Activated CD8-positive, alpha-beta T cell treated with anti-CD3 and anti-CD28 coated beads for 36 hours (primary cell): ENCODE data around the gene IRF1. TPM values are rescaled to one million over a fixed set of nuclear protein-coding genes. Genes with fewer than 3 reads are reported as not detected.

Experiments used
- ATAC-seq: fragments of 200-7000 bp; cut with Tn5 transposase; one replicate; pipeline ENCODE4 v1.10.0; 2021; ENCODE audit warnings: mild to moderate bottlenecking, moderate library complexity
- CTCF ChIA-PET: fragments of 350-600 bp; sonication (Branson Sonifier 250); formaldehyde crosslinking; loops from one replicate; lab custom pipeline; 2021; ENCODE audit warnings: antibody characterized with exemption; lab: Charles Lee
- POLR2A ChIA-PET: fragments of 350-600 bp; sonication (Branson Sonifier 250); formaldehyde crosslinking; loops from one replicate; lab custom pipeline; 2021; ENCODE audit warnings: antibody characterized with exemption; lab: Charles Lee
- DNase-seq: peaks from one replicate; pipeline ENCODE4 v3.0.0-alpha.2; 2020
- H3K27ac Mint-ChIP-seq: one replicate; pipeline ENCODE4 v1.8.0; 2021; ENCODE audit warnings: mild to moderate bottlenecking, mixed read lengths
- H3K27me3 Mint-ChIP-seq: one replicate; pipeline ENCODE4 v1.8.0; 2021; ENCODE audit warnings: mixed read lengths
- H3K36me3 Mint-ChIP-seq: one replicate; pipeline ENCODE4 v1.8.0; 2021; ENCODE audit warnings: low read depth, mixed read lengths
- H3K4me1 Mint-ChIP-seq: one replicate; pipeline ENCODE4 v1.8.0; 2021; ENCODE audit warnings: low read depth, mixed read lengths
- H3K4me3 Mint-ChIP-seq: one replicate; pipeline ENCODE4 v1.8.0; 2021; ENCODE audit warnings: mild to moderate bottlenecking, moderate library complexity, mixed read lengths
- H3K9me3 Mint-ChIP-seq: one replicate; pipeline ENCODE4 v1.8.0; 2021; ENCODE audit warnings: mixed read lengths
- intact Hi-C: fragments of 100-400 bp; cut with micrococcal nuclease; formaldehyde crosslinking; loops from one replicate; pipeline ENCODE4 v1.10.0; 2022
- total RNA-seq, 2 experiments: library from RNA; stranded (reverse); gene quantifications; one replicate each; pipeline ENCODE4 v1.2.3, GENCODE V29; 2021
- TF ChIP-seq, protein P1 (sequence below): fragments of 200-600 bp; IDR thresholded peaks from one replicate; pipeline ENCODE4 v1.8.0; 2022; ENCODE audit warnings: antibody characterized with exemption, mild to moderate bottlenecking

Gene IRF1
- total RNA-seq, 2 experiments from 2014 or later, result 121 to 128 TPM

- ChIA-PET CTCF (interaction anchor here (0.6 to 5.7 kb wide), 10 partner anchors 8 to 72 kb away, joined by 3 to 24 read pairs (median 5); no protein-coding TSS in a partner anchor), POLR2A (interaction anchor here (0.9 to 8.6 kb wide), 16 partner anchors 8 to 52 kb away, joined by 3 to 298 read pairs (median 6); partner anchors contain the start of gene IRF1)
- Mint-ChIP-seq H3K4me1 (peaks cover 86% of the 10 kb centered on the region), H3K9me3 (no peaks in the 10 kb centered on the region), H3K27me3 (no peaks in the 10 kb centered on the region), H3K27ac (peak overlapping the region; percentile 94), H3K36me3 (peaks cover 36% of the 10 kb centered on the region), H3K4me3 (no peak overlapping the region)
- intact Hi-C loops, result loop anchor here (5.0 kb wide), 1 partner anchor 34 kb away; the partner anchor contains the start of gene IRF1
- TF ChIP-seq, protein P1, sequence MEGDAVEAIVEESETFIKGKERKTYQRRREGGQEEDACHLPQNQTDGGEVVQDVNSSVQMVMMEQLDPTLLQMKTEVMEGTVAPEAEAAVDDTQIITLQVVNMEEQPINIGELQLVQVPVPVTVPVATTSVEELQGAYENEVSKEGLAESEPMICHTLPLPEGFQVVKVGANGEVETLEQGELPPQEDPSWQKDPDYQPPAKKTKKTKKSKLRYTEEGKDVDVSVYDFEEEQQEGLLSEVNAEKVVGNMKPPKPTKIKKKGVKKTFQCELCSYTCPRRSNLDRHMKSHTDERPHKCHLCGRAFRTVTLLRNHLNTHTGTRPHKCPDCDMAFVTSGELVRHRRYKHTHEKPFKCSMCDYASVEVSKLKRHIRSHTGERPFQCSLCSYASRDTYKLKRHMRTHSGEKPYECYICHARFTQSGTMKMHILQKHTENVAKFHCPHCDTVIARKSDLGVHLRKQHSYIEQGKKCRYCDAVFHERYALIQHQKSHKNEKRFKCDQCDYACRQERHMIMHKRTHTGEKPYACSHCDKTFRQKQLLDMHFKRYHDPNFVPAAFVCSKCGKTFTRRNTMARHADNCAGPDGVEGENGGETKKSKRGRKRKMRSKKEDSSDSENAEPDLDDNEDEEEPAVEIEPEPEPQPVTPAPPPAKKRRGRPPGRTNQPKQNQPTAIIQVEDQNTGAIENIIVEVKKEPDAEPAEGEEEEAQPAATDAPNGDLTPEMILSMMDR, result no peak
- peak; percentile 50 for ATAC-seq
- no peak for DNase-seq
Observed at GRCh38 chr5:132458651-132459030, 31.9 kb downstream of the IRF1 start.

DNA sequence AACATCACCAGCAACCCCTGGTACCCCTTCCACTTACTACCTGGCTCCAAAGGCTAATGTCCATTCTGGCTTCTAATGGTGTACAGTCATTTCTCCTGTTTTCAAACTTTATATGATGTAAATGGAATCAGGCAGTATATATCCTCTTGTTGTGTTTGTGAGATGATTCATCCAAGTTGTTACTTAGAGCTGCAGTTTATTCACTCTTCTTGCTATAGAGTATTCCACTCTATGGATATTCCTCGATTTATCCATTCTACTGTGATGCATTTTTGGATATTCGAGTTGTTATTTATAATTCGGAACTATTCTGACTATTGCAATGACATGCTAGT, 32.4 kb downstream of the IRF1 start:
- DNase-seq, result no peak
- intact Hi-C loops, result loop anchor here (5.0 kb wide), 1 partner anchor 34 kb away; the partner anchor contains the start of gene IRF1
- no peaks in the 10 kb centered on the region for H3K9me3 Mint-ChIP-seq
- TF ChIP-seq, protein P1, result no peak
- peaks cover 86% of the 10 kb centered on the region for H3K4me1 Mint-ChIP-seq
- H3K27me3 Mint-ChIP-seq, result no peaks in the 10 kb centered on the region
- H3K36me3 Mint-ChIP-seq, result peaks cover 41% of the 10 kb centered on the region
- CTCF ChIA-PET, result interaction anchor here (0.6 to 5.7 kb wide), 11 partner anchors 9 to 72 kb away, joined by 3 to 24 read pairs (median 7); no protein-coding TSS in a partner anchor
- no peak overlapping the region for H3K4me3 Mint-ChIP-seq
- peak overlapping the region; percentile 94 for H3K27ac Mint-ChIP-seq
- peak; percentile 15 for ATAC-seq
- POLR2A ChIA-PET, result interaction anchor here (0.9 to 8.6 kb wide), 17 partner anchors 7 to 51 kb away, joined by 3 to 298 read pairs (median 8); partner anchors contain the start of gene IRF1

DNA sequence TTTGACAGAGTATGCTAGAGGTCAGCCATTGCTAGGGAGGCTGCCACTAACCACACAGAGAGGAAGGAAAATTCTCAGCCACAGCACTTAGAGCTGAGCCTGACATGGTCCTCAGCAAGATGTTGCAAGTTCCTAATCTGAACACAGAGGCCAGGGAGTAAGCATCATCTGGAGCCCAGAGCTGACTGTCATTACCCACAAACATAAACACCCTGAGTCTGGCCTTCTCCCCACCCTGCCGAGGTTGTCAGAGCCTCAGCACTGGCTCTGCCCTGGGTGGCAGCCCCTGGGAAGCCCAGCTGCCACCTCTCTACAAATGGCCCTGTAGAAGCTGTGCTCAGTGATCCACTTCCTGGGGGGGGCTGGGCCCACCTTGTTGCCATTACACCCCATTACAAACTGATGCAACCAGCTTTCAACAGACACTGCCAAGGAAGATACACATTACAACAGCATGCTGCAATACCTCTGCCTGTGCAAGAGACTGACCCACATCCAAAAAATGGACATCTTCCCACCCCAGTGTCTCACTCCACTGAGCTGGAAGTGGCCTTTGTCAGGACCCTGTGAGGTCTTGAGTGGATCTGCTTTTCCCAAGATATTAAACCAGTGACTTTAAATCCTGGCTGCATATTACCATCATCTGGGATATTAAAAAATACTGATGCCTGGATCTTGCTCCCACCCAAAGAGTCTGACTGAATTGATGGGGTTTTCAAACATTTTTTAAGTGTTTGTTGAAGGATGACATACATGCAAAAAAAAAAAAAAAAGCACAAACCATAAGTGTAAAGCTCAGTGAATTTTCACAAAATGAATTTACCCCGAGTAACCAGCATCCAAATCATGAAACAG, 33.0 kb downstream of the IRF1 start:
- DNase-seq (peak; percentile 74), ATAC-seq (peak; percentile 48)
- Mint-ChIP-seq H3K4me3 (no peak overlapping the region), H3K9me3 (no peaks in the 10 kb centered on the region), H3K27ac (peak overlapping the region; percentile 94), H3K36me3 (peaks cover 46% of the 10 kb centered on the region), H3K4me1 (peaks cover 86% of the 10 kb centered on the region), H3K27me3 (no peaks in the 10 kb centered on the region)
- TF ChIP-seq, protein P1, result no peak
- ChIA-PET CTCF (interaction anchor here (0.8 to 5.7 kb wide), 14 partner anchors 9 to 71 kb away, joined by 3 to 24 read pairs (median 5); no protein-coding TSS in a partner anchor), POLR2A (interaction anchor here (1.3 to 8.6 kb wide), 12 partner anchors 8 to 46 kb away, joined by 3 to 298 read pairs (median 18); partner anchors contain the start of gene IRF1)
- intact Hi-C loops, result loop anchor here (5.0 kb wide), 1 partner anchor 35 kb away; the partner anchor contains the start of gene IRF1

DNA sequence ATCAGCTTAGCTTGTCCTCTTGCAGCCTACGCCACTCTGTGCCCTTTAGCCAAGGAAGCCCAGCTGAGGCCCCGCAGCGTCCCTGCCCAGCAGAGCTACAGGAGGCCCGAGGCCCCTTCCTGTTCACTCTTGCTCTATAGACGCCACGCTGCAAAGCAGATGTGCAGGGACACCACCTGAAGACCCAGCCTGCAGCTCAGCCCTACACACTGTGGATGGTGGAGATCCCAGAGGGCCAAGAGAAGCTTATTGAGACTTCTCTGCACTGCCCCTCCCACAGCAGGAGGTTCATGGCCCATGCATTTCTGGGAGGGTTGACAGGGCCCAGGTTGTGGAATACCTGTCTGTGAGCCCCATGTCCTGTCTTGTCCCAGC, 33.6 kb downstream of the IRF1 start:
- CTCF ChIA-PET, result interaction anchor here (0.8 to 5.7 kb wide), 12 partner anchors 9 to 71 kb away, joined by 3 to 24 read pairs (median 6); no protein-coding TSS in a partner anchor
- TF ChIP-seq, protein P1, result no peak
- DNase-seq (no peak), ATAC-seq (peak; percentile 41)
- POLR2A ChIA-PET, result interaction anchor here (1.3 to 8.6 kb wide), 11 partner anchors 9 to 46 kb away, joined by 3 to 298 read pairs (median 20); partner anchors contain the start of gene IRF1
- Mint-ChIP-seq H3K4me1 (peaks cover 88% of the 10 kb centered on the region), H3K4me3 (no peak overlapping the region), H3K27ac (peak overlapping the region; percentile 94), H3K27me3 (no peaks in the 10 kb centered on the region), H3K9me3 (no peaks in the 10 kb centered on the region), H3K36me3 (peaks cover 49% of the 10 kb centered on the region)
- intact Hi-C loops, result loop anchor here (5.0 kb wide), 1 partner anchor 35 kb away; the partner anchor contains the start of gene IRF1
